Thyroid gland (tissue), 4 donors: ENCODE results near the gene SPINT2. TPM values are rescaled to one million over a fixed set of nuclear protein-coding genes. Genes with fewer than 3 reads are reported as not detected.

Source experiments
- DNase-seq, 2 donors: peaks; one replicate each; pipeline ENCODE4 v3.0.0-alpha.2; 2019
- H3K27ac ChIP-seq, 3 donors: fragments of 200-600 bp; sonication (generic); 1 replicate in 2 of 3; 2 replicates in 1 of 3; pipeline ENCODE4 v1.5.1; 2016 to 2019; ENCODE audit warnings: mild to moderate bottlenecking in 1 of 3, moderate library complexity in 1 of 3
- H3K27me3 ChIP-seq: fragments of 200-600 bp; sonication (generic); one replicate; pipeline ENCODE4 v1.5.1; 2019
- H3K36me3 ChIP-seq, 2 donors: fragments of 200-600 bp; sonication (generic); one replicate each; pipeline ENCODE4 v1.5.1; 2016 to 2019
- H3K4me1 ChIP-seq, 2 donors: fragments of 200-600 bp; sonication (generic); one replicate each; pipeline ENCODE4 v1.5.1; 2017 to 2019
- H3K4me3 ChIP-seq, 3 donors: fragments of 200-600 bp; sonication (generic); replicated peaks in 1 of 3; 1 replicate in 2 of 3; 2 replicates in 1 of 3; pipeline ENCODE4 v1.5.1; 2016; ENCODE audit warnings: mild to moderate bottlenecking in 1 of 3
- H3K9me3 ChIP-seq: fragments of 200-600 bp; sonication (generic); one replicate; pipeline ENCODE4 v1.5.1; 2017
- CTCF ChIP-seq, 6 experiments: fragments of 200-600 bp in 3 of 6; fragments of 450-650 bp in 3 of 6; sonication (generic) in 3 of 6; IDR thresholded peaks; one replicate each; pipeline ENCODE4 v1.5.1; 2016 to 2019; ENCODE audit warnings: antibody characterized with exemption in 6 of 6, mild to moderate bottlenecking in 2 of 6, inconsistent platforms in 1 of 6, moderate library complexity in 1 of 6
- POLR2A ChIP-seq, 2 donors: fragments of 450-650 bp; IDR thresholded peaks; one replicate each; pipeline ENCODE4 v1.6.1; 2017; ENCODE audit warnings: antibody characterized with exemption in 2 of 2, mild to moderate bottlenecking in 2 of 2, moderate library complexity in 1 of 2
- WGBS, 2 donors: methylation state at CpG; one replicate each; pipeline ENCODE4 v1.1.5; 2017; 5-methylcytosine and 5-hydroxymethylcytosine counted together
- intact Hi-C: fragments of 100-400 bp; cut with DNase I; formaldehyde crosslinking; loops from one replicate; pipeline ENCODE4 v1.15.1; 2023
- total RNA-seq, 4 donors: library from RNA; depleted of rRNA; stranded (reverse); fragments of >200 nt; gene quantifications; one replicate each; pipeline ENCODE4 v1.2.3, GENCODE V29; 2016

The SPINT2 gene
- total RNA-seq, 4 donors from 2014 or later, result 424 to 1,529 (median 712) TPM

- no peak for DNase-seq
- H3K27me3 ChIP-seq, result no peaks in the 10 kb centered on the region
- peaks cover 20 to 46% of the 10 kb centered on the region in 2 donors for H3K4me1 ChIP-seq
- no peak overlapping the region for H3K27ac ChIP-seq
- no peaks in the 10 kb centered on the region for H3K9me3 ChIP-seq
- intact Hi-C loops, result no loop called here
- H3K36me3 ChIP-seq, result peaks cover 15 to 17% of the 10 kb centered on the region in 2 donors
- TF ChIP-seq POLR2A (IDR thresholded peaks at IDR 0.05) (no peak), CTCF (IDR thresholded peaks at IDR 0.05) (no peak)
- H3K4me3 ChIP-seq, result no peak overlapping the region
- WGBS, 2 donors, result 86 to 89% methylated on average over 5 of the region's 5 CpGs
These were observed 21.2 kb downstream of the SPINT2 start for GRCh38 chr19:38285567-38285966.

- WGBS, 2 donors, result 75 to 76% methylated on average over 9 of the region's 9 CpGs
- Histone ChIP-seq H3K9me3 (no peaks in the 10 kb centered on the region), H3K27ac (no peak overlapping the region), H3K4me1 (peaks cover 20 to 40% of the 10 kb centered on the region in 2 donors), H3K36me3 (peaks cover 19 to 20% of the 10 kb centered on the region in 2 donors), H3K4me3 (no peak overlapping the region), H3K27me3 (no peaks in the 10 kb centered on the region)
- no peak for DNase-seq
- intact Hi-C loops, result no loop called here
- no peak for TF ChIP-seq CTCF (IDR thresholded peaks at IDR 0.05)
- no peak for TF ChIP-seq POLR2A (IDR thresholded peaks at IDR 0.05)
These were observed 23.2 kb downstream of the SPINT2 start for GRCh38 chr19:38287604-38288003.

- H3K36me3 ChIP-seq, result peaks cover 26 to 27% of the 10 kb centered on the region in 2 donors
- 78 to 94% methylated on average over 11 to 15 of the region's 16 CpGs for WGBS, 2 donors
- peaks cover 20 to 34% of the 10 kb centered on the region in 2 donors for H3K4me1 ChIP-seq
- H3K9me3 ChIP-seq, result no peaks in the 10 kb centered on the region
- DNase-seq, result no peak
- intact Hi-C loops, result no loop called here
- no peak overlapping the region for H3K4me3 ChIP-seq
- no peaks in the 10 kb centered on the region for H3K27me3 ChIP-seq
- no peak for TF ChIP-seq POLR2A (IDR thresholded peaks at IDR 0.05)
- no peak overlapping the region for H3K27ac ChIP-seq
These were observed 23.9 kb downstream of the SPINT2 start for GRCh38 chr19:38288123-38288855.

GRCh38 chr19:38289955-38290354 is 25.6 kb downstream of the SPINT2 start:
- H3K9me3 ChIP-seq, result no peaks in the 10 kb centered on the region
- intact Hi-C loops, result no loop called here
- H3K27me3 ChIP-seq, result no peaks in the 10 kb centered on the region
- peaks cover 28% of the 10 kb centered on the region in 2 donors for H3K36me3 ChIP-seq
- no peak for TF ChIP-seq POLR2A (IDR thresholded peaks at IDR 0.05)
- TF ChIP-seq CTCF (IDR thresholded peaks at IDR 0.05), result no peak
- no peak for DNase-seq
- H3K4me3 ChIP-seq, result no peak overlapping the region
- peak overlapping the region; percentile 69 to 84 (median 80) for H3K27ac ChIP-seq
- WGBS, 2 donors, result 82 to 87% methylated on average over 13 to 14 of the region's 15 CpGs
- H3K4me1 ChIP-seq, result peaks cover 15 to 25% of the 10 kb centered on the region in 2 donors

GRCh38 chr19:38290631-38291147 is 26.3 kb downstream of the SPINT2 start:
- H3K4me3 ChIP-seq, result no peak overlapping the region
- TF ChIP-seq POLR2A (IDR thresholded peaks at IDR 0.05) (peak in 1 of 2 donors; percentile 52), CTCF (IDR thresholded peaks at IDR 0.05) (no peak)
- H3K27me3 ChIP-seq, result no peaks in the 10 kb centered on the region
- intact Hi-C loops, result no loop called here
- peaks cover 28% of the 10 kb centered on the region in 2 donors for H3K36me3 ChIP-seq
- peaks cover 15 to 22% of the 10 kb centered on the region in 2 donors for H3K4me1 ChIP-seq
- 33 to 49% methylated on average over 8 to 10 of the region's 13 CpGs for WGBS, 2 donors
- DNase-seq, result peak; percentile 97
- no peaks in the 10 kb centered on the region for H3K9me3 ChIP-seq
- peak overlapping the region; percentile 69 to 84 (median 80) for H3K27ac ChIP-seq
